Stimulated activated CD4-positive, alpha-beta T cell treated with anti-CD3 and anti-CD28 coated beads, Interleukin-4, amount 100 ng/mL, for 4 hours (primary cell): ENCODE results near the gene CRACDL.

Experiments
- DNase-seq, 2 experiments: peaks; one replicate each; pipeline ENCODE4 v3.0.0-alpha.2; 2020

CRACDL gene

GRCh38 chr2:98935777-98936352, at the start of gene CRACDL:
TSS of gene CRACDL (minus strand) at chr2:98936225. CDS start at chr2:98846800, 89,425 bp downstream.
- peak in 1 of 2 experiments; percentile 11 for DNase-seq

- no peak for DNase-seq
Measured at GRCh38 chr2:98975611-98976010, 39.6 kb upstream of the CRACDL start.

- no peak for DNase-seq
Measured at GRCh38 chr2:98972582-98973167, 36.6 kb upstream of the CRACDL start.

- no peak for DNase-seq
Measured at GRCh38 chr2:98959810-98960507, 23.9 kb upstream of the CRACDL start.

GRCh38 chr2:98952966-98953365, 16.9 kb upstream of the CRACDL start:
- DNase-seq = no peak

- DNase-seq = no peak
Measured at GRCh38 chr2:98948956-98949739, 13.1 kb upstream of the CRACDL start.

GRCh38 chr2:98947554-98947953, 11.5 kb upstream of the CRACDL start:
- DNase-seq = no peak

GRCh38 chr2:98946855-98947254, 10.8 kb upstream of the CRACDL start:
- DNase-seq = no peak

- DNase-seq = no peak
Measured at GRCh38 chr2:98944775-98945174, 8.8 kb upstream of the CRACDL start.

- no peak for DNase-seq
Measured at GRCh38 chr2:98940102-98940501, 4.1 kb upstream of the CRACDL start.

- no peak for DNase-seq
Measured at GRCh38 chr2:98937906-98938305, 1.9 kb upstream of the CRACDL start.

GRCh38 chr2:98936353-98937351, 627 bp upstream of the CRACDL start:
- peak; percentile 18 to 32 for DNase-seq

- DNase-seq = no peak
Measured at GRCh38 chr2:98935111-98935770, 784 bp downstream of the CRACDL start.

GRCh38 chr2:98932778-98933343, 3.2 kb downstream of the CRACDL start:
- no peak for DNase-seq

GRCh38 chr2:98932164-98932563, 3.9 kb downstream of the CRACDL start:
- no peak for DNase-seq

GRCh38 chr2:98931596-98931995, 4.4 kb downstream of the CRACDL start:
- no peak for DNase-seq

- DNase-seq = no peak
Measured at GRCh38 chr2:98929920-98930319, 6.1 kb downstream of the CRACDL start.

GRCh38 chr2:98928242-98928641, 7.8 kb downstream of the CRACDL start:
- DNase-seq = no peak

- no peak for DNase-seq
Measured at GRCh38 chr2:98927027-98927426, 9.0 kb downstream of the CRACDL start.

- no peak for DNase-seq
Measured at GRCh38 chr2:98926601-98927000, 9.4 kb downstream of the CRACDL start.

- DNase-seq = no peak
Measured at GRCh38 chr2:98924910-98925309, 11.1 kb downstream of the CRACDL start.
